Smooth muscle cell (in vitro differentiated cells): ENCODE data around the gene KRTAP9-7. TPM values are rescaled to one million over a fixed set of nuclear protein-coding genes. Genes with fewer than 3 reads are reported as not detected.

Experiments
- DNase-seq: peaks from one replicate; lab custom pipeline; 2025; ENCODE audit not compliant: unreplicated experiment; lab: John Stamatoyannopoulos, UW
- H2AFZ ChIP-seq: fragments of 200-600 bp; sonication (generic); 2 replicates; pipeline ENCODE4 v1.6.0; 2016; ENCODE audit warnings: antibody characterized with exemption, low read depth, mild to moderate bottlenecking
- H3F3A ChIP-seq: fragments of 200-600 bp; sonication (generic); 2 replicates; pipeline ENCODE4 v1.6.0; 2017; ENCODE audit warnings: antibody characterized with exemption, low read depth
- H3K27ac ChIP-seq: fragments of 200-600 bp; sonication (generic); 2 replicates; pipeline ENCODE4 v1.5.1; 2016; ENCODE audit warnings: low read depth, mild to moderate bottlenecking
- H3K27me3 ChIP-seq: fragments of 200-600 bp; sonication (generic); 2 replicates; pipeline ENCODE4 v1.6.1; 2016; ENCODE audit warnings: low read depth, mild to moderate bottlenecking
- H3K36me3 ChIP-seq: fragments of 200-600 bp; sonication (generic); 2 replicates; pipeline ENCODE4 v1.5.1; 2016; ENCODE audit warnings: low read depth
- H3K4me1 ChIP-seq: fragments of 200-600 bp; sonication (generic); 2 replicates; pipeline ENCODE4 v1.5.1; 2016; ENCODE audit warnings: low read depth
- H3K4me2 ChIP-seq: fragments of 200-600 bp; sonication (generic); 2 replicates; pipeline ENCODE4 v1.6.0; 2016; ENCODE audit warnings: mild to moderate bottlenecking
- H3K4me3 ChIP-seq: fragments of 200-600 bp; sonication (generic); 2 replicates; pipeline ENCODE4 v1.5.1; 2016; ENCODE audit warnings: mild to moderate bottlenecking
- H3K79me2 ChIP-seq: fragments of 200-600 bp; sonication (generic); 2 replicates; pipeline ENCODE4 v1.6.0; 2016; ENCODE audit warnings: low read depth, mild to moderate bottlenecking
- H3K9ac ChIP-seq: fragments of 200-600 bp; sonication (generic); 2 replicates; pipeline ENCODE4 v1.6.0; 2016; ENCODE audit warnings: low read depth
- H3K9me3 ChIP-seq: fragments of 200-600 bp; sonication (generic); replicated peaks from 2 replicates; pipeline ENCODE4 v1.5.1; 2016; ENCODE audit warnings: low read depth
- H4K20me1 ChIP-seq: fragments of 200-600 bp; sonication (generic); 2 replicates; pipeline ENCODE4 v1.6.0; 2016; ENCODE audit warnings: low read depth
- CTCF ChIP-seq: fragments of 200-600 bp; sonication (generic); IDR thresholded peaks from 2 replicates; pipeline ENCODE4 v1.5.1; 2017; ENCODE audit warnings: borderline replicate concordance, mild to moderate bottlenecking, antibody characterized with exemption; ENCODE audit not compliant: insufficient read depth, poor library complexity, severe bottlenecking
- WGBS: methylation state at CpG from one replicate; pipeline ENCODE4 v1.1.7; 2016; ENCODE audit warnings: low lambda C conversion rate; 5-methylcytosine and 5-hydroxymethylcytosine counted together
- polyA plus RNA-seq: library from polyadenylated mRNA; unstranded; fragments of >200 nt; fragmentation: Nextera tagmentation; extraction: Ambion mirVana; gene quantifications from 2 replicates; pipeline ENCODE4 v1.2.1, GENCODE V29; 2016
- total RNA-seq: library from RNA; depleted of rRNA; stranded (reverse); fragments of >200 nt; gene quantifications from 2 replicates; pipeline ENCODE4 v1.2.3, GENCODE V29; 2014

The KRTAP9-7 gene
- total and polyA plus RNA-seq, 2 experiments from 2014 or later, result not detected

- no peaks in the 10 kb centered on the region for H3K27me3 ChIP-seq
- no peaks in the 10 kb centered on the region for H3K9me3 ChIP-seq
- DNase-seq, result no peak
- no peaks in the 10 kb centered on the region for H3K79me2 ChIP-seq
- H3K27ac ChIP-seq, result no peak overlapping the region
- H4K20me1 ChIP-seq, result no peaks in the 10 kb centered on the region
- no peak for TF ChIP-seq CTCF
- H3K36me3 ChIP-seq, result no peaks in the 10 kb centered on the region
- H3K9ac ChIP-seq, result no peak overlapping the region
- H3F3A ChIP-seq, result no peaks in the 10 kb centered on the region
- no peak overlapping the region for H3K4me3 ChIP-seq
- H3K4me1 ChIP-seq, result no peaks in the 10 kb centered on the region
- 90% methylated on average over 1 of the region's 1 CpG for whole genome bisulfite sequencing
- H2AFZ ChIP-seq, result no peak overlapping the region
- no peak overlapping the region for H3K4me2 ChIP-seq
These were observed 21.3 kb downstream of the KRTAP9-7 start for GRCh38 chr17:41296846-41297245.

GRCh38 chr17:41298458-41299135 is 23.1 kb downstream of the KRTAP9-7 start:
- 94% methylated on average over 20 of the region's 20 CpGs for WGBS
- DNase-seq, result no peak
- TF ChIP-seq CTCF, result no peak
- H3K36me3 ChIP-seq, result no peaks in the 10 kb centered on the region
- H3K4me3 ChIP-seq, result no peak overlapping the region
- no peak overlapping the region for H2AFZ ChIP-seq
- no peaks in the 10 kb centered on the region for H3K27me3 ChIP-seq
- no peaks in the 10 kb centered on the region for H3F3A ChIP-seq
- no peaks in the 10 kb centered on the region for H3K9me3 ChIP-seq
- no peak overlapping the region for H3K4me2 ChIP-seq
- H4K20me1 ChIP-seq, result no peaks in the 10 kb centered on the region
- no peak overlapping the region for H3K9ac ChIP-seq
- H3K79me2 ChIP-seq, result no peaks in the 10 kb centered on the region
- no peak overlapping the region for H3K27ac ChIP-seq
- H3K4me1 ChIP-seq, result no peaks in the 10 kb centered on the region

- Histone ChIP-seq H4K20me1 (no peaks in the 10 kb centered on the region), H3K9ac (no peak overlapping the region), H3K4me2 (no peak overlapping the region), H3K27ac (no peak overlapping the region), H3K4me3 (no peak overlapping the region), H3K79me2 (no peaks in the 10 kb centered on the region), H2AFZ (no peak overlapping the region), H3K36me3 (no peaks in the 10 kb centered on the region), H3K27me3 (no peaks in the 10 kb centered on the region), H3F3A (no peaks in the 10 kb centered on the region), H3K9me3 (no peaks in the 10 kb centered on the region), H3K4me1 (no peaks in the 10 kb centered on the region)
- WGBS, result 72% methylated on average over 5 of the region's 5 CpGs
- TF ChIP-seq CTCF, result no peak
- no peak for DNase-seq
These were observed 25.8 kb downstream of the KRTAP9-7 start for GRCh38 chr17:41301204-41301790.
